Measurements from ENCODE around the gene SEMA6D.

DNA sequence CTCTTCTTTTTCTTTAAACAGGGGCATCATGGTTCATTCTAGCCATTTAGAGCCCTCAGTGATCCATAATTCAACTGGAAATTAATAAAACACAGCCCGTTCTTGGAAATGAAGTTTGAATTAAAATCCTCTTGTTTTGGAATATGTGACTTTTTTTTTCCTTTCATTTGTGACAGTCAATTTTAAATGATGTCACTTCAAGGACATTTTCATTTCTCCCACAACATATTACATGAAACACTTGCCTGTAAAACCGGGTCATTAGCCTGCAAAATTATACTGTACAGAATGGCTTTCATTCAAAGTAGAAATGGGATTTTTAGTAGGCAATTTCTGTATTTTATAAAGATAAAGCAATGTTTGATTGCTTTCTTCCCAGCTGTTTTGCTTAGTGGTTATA is 789 bp upstream of the SEMA6D start:
- TF ChIP-seq, protein P1, sequence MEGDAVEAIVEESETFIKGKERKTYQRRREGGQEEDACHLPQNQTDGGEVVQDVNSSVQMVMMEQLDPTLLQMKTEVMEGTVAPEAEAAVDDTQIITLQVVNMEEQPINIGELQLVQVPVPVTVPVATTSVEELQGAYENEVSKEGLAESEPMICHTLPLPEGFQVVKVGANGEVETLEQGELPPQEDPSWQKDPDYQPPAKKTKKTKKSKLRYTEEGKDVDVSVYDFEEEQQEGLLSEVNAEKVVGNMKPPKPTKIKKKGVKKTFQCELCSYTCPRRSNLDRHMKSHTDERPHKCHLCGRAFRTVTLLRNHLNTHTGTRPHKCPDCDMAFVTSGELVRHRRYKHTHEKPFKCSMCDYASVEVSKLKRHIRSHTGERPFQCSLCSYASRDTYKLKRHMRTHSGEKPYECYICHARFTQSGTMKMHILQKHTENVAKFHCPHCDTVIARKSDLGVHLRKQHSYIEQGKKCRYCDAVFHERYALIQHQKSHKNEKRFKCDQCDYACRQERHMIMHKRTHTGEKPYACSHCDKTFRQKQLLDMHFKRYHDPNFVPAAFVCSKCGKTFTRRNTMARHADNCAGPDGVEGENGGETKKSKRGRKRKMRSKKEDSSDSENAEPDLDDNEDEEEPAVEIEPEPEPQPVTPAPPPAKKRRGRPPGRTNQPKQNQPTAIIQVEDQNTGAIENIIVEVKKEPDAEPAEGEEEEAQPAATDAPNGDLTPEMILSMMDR (IDR thresholded peaks at IDR 0.05) = no peak
- TF ChIP-seq POLR2A (IDR thresholded peaks at IDR 0.05) = no peak

Measured in right lobe of liver (tissue), 4 donors.